Loucy (cell line): Measurements from ENCODE around the gene RNF145.

Experiments
- EZH2phosphoT487 ChIP-seq: fragments of 200-600 bp; IDR thresholded peaks from 2 replicates; pipeline ENCODE4 v1.6.1; 2018; ENCODE audit warnings: antibody characterized with exemption, mild to moderate bottlenecking, moderate library complexity, borderline replicate concordance
- TF ChIP-seq, protein P1 (sequence below): fragments of 200-600 bp; sonication (generic); conservative IDR thresholded peaks from 2 replicates; pipeline ENCODE4 v1.5.1; 2014; ENCODE audit warnings: mild to moderate bottlenecking, antibody characterized with exemption, low read length

DNA sequence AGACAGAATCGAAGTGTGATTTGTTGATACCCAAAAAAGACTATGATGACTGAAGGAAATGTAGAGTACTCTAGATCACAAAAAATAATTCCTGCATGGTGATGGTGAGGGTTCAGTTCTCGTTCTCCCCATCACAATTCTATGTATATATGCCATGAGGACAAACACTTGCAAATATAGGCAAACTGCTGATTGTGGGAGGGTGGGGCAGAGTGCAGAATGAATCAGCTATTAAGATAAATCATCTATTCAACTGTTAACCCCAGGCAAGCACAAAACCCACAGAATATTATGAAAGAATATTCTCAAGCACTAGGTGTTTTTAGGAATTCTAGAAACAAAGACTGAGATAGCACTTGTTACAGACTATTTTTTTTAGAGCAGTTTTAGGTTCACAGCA, 39.8 kb upstream of the RNF145 start:
- TF ChIP-seq, protein P1, sequence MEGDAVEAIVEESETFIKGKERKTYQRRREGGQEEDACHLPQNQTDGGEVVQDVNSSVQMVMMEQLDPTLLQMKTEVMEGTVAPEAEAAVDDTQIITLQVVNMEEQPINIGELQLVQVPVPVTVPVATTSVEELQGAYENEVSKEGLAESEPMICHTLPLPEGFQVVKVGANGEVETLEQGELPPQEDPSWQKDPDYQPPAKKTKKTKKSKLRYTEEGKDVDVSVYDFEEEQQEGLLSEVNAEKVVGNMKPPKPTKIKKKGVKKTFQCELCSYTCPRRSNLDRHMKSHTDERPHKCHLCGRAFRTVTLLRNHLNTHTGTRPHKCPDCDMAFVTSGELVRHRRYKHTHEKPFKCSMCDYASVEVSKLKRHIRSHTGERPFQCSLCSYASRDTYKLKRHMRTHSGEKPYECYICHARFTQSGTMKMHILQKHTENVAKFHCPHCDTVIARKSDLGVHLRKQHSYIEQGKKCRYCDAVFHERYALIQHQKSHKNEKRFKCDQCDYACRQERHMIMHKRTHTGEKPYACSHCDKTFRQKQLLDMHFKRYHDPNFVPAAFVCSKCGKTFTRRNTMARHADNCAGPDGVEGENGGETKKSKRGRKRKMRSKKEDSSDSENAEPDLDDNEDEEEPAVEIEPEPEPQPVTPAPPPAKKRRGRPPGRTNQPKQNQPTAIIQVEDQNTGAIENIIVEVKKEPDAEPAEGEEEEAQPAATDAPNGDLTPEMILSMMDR: no peak
- no peak for TF ChIP-seq EZH2phosphoT487
